Neural cell (in vitro differentiated cells): ENCODE measurements around the gene ATP5MG.

ENCODE experiments used
- TAF1 ChIP-seq: IDR thresholded peaks from 2 replicates; pipeline ENCODE4 v1.6.1; 2012; ENCODE audit warnings: low read depth
- TF ChIP-seq, protein P1 (sequence below): fragments of 450-650 bp; IDR thresholded peaks from 2 replicates; pipeline ENCODE4 v1.5.1; 2014; ENCODE audit warnings: antibody characterized with exemption, mild to moderate bottlenecking, moderate library complexity; ENCODE audit not compliant: poor library complexity, severe bottlenecking

DNA sequence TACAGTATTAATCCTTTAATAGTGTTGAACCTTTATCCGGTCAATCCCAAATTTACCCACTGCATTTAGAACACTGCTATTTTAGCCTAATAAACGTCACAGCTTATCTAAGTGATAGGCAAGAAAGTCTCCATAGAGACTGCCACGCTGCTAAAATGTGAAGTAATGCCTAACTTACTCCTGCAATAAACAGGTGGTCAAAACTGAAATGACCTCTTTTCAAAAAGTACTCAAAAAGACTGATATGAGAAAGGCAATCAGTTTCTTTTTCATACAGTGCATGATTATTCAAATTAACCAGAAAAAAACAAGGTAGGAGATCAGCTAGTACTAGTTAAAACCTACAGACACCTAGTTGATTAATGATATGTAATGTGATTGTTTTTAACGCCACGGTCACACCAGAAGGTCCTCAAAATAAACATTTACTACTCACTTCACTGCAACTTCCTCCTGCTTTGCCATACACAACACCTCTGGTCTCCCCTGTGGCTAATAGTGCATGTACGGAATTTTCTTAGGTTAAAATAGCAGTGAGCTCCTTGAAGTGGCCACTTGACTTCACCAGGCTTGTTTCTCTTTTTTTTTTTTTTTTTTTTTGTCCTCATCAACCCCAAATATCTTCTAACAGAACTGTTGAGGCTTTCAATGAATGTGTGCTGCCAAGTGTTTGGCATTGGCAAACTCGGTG is 8.8 kb downstream of the ATP5MG start:
- TF ChIP-seq, protein P1, sequence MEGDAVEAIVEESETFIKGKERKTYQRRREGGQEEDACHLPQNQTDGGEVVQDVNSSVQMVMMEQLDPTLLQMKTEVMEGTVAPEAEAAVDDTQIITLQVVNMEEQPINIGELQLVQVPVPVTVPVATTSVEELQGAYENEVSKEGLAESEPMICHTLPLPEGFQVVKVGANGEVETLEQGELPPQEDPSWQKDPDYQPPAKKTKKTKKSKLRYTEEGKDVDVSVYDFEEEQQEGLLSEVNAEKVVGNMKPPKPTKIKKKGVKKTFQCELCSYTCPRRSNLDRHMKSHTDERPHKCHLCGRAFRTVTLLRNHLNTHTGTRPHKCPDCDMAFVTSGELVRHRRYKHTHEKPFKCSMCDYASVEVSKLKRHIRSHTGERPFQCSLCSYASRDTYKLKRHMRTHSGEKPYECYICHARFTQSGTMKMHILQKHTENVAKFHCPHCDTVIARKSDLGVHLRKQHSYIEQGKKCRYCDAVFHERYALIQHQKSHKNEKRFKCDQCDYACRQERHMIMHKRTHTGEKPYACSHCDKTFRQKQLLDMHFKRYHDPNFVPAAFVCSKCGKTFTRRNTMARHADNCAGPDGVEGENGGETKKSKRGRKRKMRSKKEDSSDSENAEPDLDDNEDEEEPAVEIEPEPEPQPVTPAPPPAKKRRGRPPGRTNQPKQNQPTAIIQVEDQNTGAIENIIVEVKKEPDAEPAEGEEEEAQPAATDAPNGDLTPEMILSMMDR, result no peak
- no peak for TF ChIP-seq TAF1
